ENCODE results near the gene AVPR2. TPM values are rescaled to one million over a fixed set of nuclear protein-coding genes. Genes with fewer than 3 reads are reported as not detected.

The AVPR2 gene
- polyA plus RNA-seq, 2 of the 4 experiments (the other 2 are of a cell fraction): not detected

DNA sequence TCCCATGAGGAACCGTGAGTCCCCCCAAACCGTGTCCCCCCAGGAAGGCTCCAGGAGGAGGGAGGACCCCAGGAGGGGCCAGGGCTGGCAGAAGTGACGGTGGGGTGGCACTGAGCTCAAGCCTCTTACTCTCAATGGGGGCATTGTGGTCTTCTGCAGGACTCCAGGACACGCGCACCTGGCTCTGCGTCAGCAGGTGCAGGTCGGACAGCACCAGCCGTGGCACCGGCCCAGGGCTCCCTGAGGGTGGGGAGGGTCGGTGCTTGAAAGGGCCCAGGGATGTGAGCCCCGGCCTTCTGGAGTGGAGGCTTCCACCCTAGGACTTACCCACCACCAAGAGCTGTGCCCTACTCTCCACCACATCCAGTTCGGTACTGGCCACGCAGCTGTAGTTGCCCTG lies 36.8 kb upstream of the AVPR2 start:
- no peaks in the 10 kb centered on the region for H3K9me3 ChIP-seq
- no peaks in the 10 kb centered on the region for H3K4me1 ChIP-seq
- ATAC-seq: no peak
- no peak for FAIRE-seq
- no peak overlapping the region for H3K27ac ChIP-seq
- ChIA-PET CTCF (interaction anchor here (1.0 kb wide), 1 partner anchor 31 kb away, joined by 3 read pairs; no protein-coding TSS in a partner anchor), POLR2A (no interaction called here)
- DNase-seq (ENCODE audit: low read depth in 1 of 2, low spot score in 1 of 2): no peak
- 46% methylated on average over 5 of the region's 13 CpGs for WGBS (ENCODE audit: missing lambda C conversion rate)
- H3K4me2 ChIP-seq: no peak overlapping the region
- TF ChIP-seq, protein P1, sequence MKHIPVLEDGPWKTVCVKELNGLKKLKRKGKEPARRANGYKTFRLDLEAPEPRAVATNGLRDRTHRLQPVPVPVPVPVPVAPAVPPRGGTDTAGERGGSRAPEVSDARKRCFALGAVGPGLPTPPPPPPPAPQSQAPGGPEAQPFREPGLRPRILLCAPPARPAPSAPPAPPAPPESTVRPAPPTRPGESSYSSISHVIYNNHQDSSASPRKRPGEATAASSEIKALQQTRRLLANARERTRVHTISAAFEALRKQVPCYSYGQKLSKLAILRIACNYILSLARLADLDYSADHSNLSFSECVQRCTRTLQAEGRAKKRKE (CRISPR knock-in tag; IDR thresholded peaks at IDR 0.05; ENCODE audit: low read depth): no peak
- no peak for TF ChIP-seq NPAS2 (CRISPR knock-in tag; IDR thresholded peaks at IDR 0.05; ENCODE audit: borderline replicate concordance)
- TF ChIP-seq RARB (CRISPR knock-in tag; IDR thresholded peaks at IDR 0.05): no peak
- no peak for TF ChIP-seq PHF8 (IDR thresholded peaks at IDR 0.05; ENCODE audit: borderline replicate concordance, low read depth)
- TF ChIP-seq, protein P2, sequence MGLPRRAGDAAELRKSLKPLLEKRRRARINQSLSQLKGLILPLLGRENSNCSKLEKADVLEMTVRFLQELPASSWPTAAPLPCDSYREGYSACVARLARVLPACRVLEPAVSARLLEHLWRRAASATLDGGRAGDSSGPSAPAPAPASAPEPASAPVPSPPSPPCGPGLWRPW (IDR thresholded peaks at IDR 0.05): no peak
- TF ChIP-seq, protein P3, sequence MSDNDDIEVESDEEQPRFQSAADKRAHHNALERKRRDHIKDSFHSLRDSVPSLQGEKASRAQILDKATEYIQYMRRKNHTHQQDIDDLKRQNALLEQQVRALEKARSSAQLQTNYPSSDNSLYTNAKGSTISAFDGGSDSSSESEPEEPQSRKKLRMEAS (IDR thresholded peaks at IDR 0.05): no peak
- no peak for TF ChIP-seq EHMT2 (IDR thresholded peaks at IDR 0.05; ENCODE audit: low read depth)
- TF ChIP-seq ZSCAN20 (CRISPR knock-in tag; IDR thresholded peaks at IDR 0.05): no peak
- TF ChIP-seq KDM1A (IDR thresholded peaks at IDR 0.05; ENCODE audit: low read depth): no peak
- TF ChIP-seq MAFK (IDR thresholded peaks at IDR 0.05; ENCODE audit: partially characterized antibody): no peak
- TF ChIP-seq, protein P4, sequence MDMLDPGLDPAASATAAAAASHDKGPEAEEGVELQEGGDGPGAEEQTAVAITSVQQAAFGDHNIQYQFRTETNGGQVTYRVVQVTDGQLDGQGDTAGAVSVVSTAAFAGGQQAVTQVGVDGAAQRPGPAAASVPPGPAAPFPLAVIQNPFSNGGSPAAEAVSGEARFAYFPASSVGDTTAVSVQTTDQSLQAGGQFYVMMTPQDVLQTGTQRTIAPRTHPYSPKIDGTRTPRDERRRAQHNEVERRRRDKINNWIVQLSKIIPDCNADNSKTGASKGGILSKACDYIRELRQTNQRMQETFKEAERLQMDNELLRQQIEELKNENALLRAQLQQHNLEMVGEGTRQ (IDR thresholded peaks at IDR 0.05): no peak
- TF ChIP-seq MYC (IDR thresholded peaks at IDR 0.05; ENCODE audit: borderline replicate concordance, low read length): no peak
- no peak for TF ChIP-seq RFX5 (IDR thresholded peaks at IDR 0.05)
- no peak for TF ChIP-seq ZNF302 (CRISPR knock-in tag; IDR thresholded peaks at IDR 0.05)
- TF ChIP-seq NR3C1 (IDR thresholded peaks at IDR 0.05): no peak
- TF ChIP-seq MAZ (IDR thresholded peaks at IDR 0.05; ENCODE audit: borderline replicate concordance, low read depth, low read length): no peak
- TF ChIP-seq RAD21 (conservative IDR thresholded peaks at IDR 0.05 in 1 of 2, IDR thresholded peaks at IDR 0.05 in 1 of 2): no peak
- TF ChIP-seq CBX2 (IDR thresholded peaks at IDR 0.05; ENCODE audit: borderline replicate concordance, low read depth): no peak
- no peak for TF ChIP-seq EP300 (IDR thresholded peaks at IDR 0.05)
- no peak overlapping the region for H3K4me3 ChIP-seq

DNA sequence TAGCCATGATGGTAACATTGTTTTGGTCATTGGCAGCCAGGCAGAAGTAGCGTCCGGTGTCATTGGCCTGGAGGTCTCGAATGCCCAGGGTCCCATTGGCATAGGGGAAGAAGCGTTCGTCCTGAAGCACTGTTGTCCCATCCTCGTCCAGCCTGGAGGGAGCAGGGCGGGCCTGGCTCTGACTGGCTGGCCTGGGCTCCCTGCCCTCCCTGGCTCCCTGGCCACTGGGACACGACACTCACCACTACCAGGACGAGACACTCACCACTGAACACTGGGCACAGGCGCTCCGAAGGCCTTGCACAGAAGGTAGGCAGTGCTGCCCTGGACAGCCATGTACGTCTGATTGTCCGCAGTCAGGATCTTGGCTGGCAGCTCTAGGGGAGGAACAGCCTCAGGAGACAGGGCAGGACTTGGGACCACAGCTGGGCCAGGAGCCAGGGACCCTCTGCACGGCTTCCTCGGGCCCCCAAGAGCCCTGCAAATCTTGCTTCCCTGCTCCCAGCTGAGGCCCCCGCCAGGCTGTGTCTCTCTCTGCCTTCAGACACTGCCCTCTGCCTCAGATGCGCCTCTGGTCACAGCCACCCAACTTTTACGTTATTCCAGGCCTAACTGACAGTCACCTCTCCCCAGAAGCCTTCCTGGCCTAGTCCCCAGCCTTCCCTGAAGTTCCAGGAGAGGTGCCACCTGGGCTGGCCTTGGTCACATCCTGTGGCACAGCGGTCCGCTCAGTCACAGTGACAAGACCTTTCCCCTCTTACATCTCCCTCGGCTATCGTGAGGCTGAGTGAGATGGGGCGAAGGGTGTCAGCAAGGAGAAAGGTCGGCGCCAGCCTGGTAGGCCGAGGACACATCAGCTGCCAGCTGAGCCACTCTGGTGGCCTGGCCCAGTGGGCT lies 35.6 kb upstream of the AVPR2 start:
- ChIA-PET POLR2A (no interaction called here), CTCF (no interaction called here)
- no peak for TF ChIP-seq HOXB5 (CRISPR knock-in tag; IDR thresholded peaks at IDR 0.05)
- no peak for TF ChIP-seq KDM5A (IDR thresholded peaks at IDR 0.05)
- no peak for TF ChIP-seq MYC (IDR thresholded peaks at IDR 0.05; ENCODE audit: borderline replicate concordance, low read length)
- TF ChIP-seq ZFP36 (IDR thresholded peaks at IDR 0.05; ENCODE audit: borderline replicate concordance, partially characterized antibody): no peak
- no peak for TF ChIP-seq RAD21 (conservative IDR thresholded peaks at IDR 0.05 in 1 of 2, IDR thresholded peaks at IDR 0.05 in 1 of 2)
- TF ChIP-seq NR3C1 (IDR thresholded peaks at IDR 0.05): no peak
- TF ChIP-seq SMC3 (IDR thresholded peaks at IDR 0.05): no peak
- H3K9me3 ChIP-seq: no peaks in the 10 kb centered on the region
- no peak overlapping the region for H3K4me3 ChIP-seq
- no peaks in the 10 kb centered on the region for H3K4me1 ChIP-seq
- WGBS (ENCODE audit: missing lambda C conversion rate): 80% methylated on average over 17 of the region's 26 CpGs
- ATAC-seq: no peak
- FAIRE-seq: no peak
- DNase-seq (ENCODE audit: low read depth in 1 of 2, low spot score in 1 of 2): no peak
- H3K4me2 ChIP-seq: no peak overlapping the region
- no peak overlapping the region for H3K27ac ChIP-seq
